GM18873 (cell line): ENCODE results near the gene ATP23.

Source experiments
- ATAC-seq: cut with Tn5 transposase; IDR thresholded peaks from one replicate; pipeline ENCODE4 v1.9.1; 2021; ENCODE audit warnings: mild to moderate bottlenecking, moderate library complexity, moderate number of reproducible peaks; ENCODE audit not compliant: unreplicated experiment, low FRiP score

ATP23 gene

DNA sequence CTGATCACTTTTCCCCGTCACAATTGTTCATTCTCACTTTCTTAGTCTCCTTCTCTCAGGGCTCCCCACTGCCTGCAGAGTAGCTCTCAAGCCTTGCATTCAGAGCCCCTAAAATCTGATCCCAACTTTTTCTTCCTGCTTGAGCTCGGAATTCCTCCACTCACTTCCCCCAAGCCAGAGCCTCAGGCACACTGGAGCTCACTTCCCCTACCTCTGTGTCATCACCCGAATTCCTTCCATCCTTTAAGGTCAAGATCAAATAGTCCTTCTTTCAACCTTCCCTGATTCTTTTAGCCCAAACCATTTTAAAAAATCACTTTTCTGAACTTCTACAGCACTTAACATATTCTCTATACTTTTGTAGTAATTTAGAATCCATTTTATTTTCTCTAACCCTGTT is 34.1 kb upstream of the ATP23 start:
- ATAC-seq = no peak

DNA sequence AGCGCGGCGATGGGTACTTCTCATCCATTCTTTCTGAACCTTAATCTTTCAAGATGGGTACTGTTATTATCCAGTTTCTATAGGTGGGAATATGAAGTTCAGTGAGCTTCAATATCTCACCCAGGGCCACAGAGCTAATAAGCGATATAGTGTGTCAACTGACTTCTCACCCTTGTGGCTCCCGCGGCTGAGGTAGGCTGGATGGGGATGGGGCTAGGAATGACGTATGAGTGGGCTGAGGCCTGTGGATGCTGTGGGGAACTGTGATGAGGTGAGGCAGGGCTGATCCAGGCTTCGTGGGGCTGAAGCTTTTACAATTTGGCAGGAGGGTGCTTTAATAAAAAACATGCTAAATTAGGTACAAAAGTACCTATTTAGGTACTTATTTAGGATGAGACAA is 32.9 kb upstream of the ATP23 start:
- no peak for ATAC-seq

DNA sequence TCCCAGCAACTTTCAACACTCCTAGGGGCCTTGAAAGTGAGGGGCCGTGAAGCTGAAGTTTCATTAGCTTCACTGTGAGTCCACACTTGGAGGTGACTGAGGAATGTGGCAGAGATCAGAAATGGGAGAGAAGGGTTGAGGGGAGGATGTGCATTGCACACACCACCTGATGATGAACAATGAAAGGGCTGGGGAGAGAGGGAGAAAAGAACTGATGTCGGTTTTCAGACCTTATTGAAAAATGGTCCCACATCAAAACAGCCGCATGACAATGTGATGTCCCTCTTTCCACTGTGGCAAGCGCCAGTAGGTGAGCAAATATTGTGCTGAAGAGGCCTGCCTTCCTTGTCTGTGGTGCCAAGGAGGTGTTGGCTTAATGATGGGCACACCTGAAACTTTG is 32.3 kb upstream of the ATP23 start:
- no peak for ATAC-seq

- ATAC-seq = no peak
Observed at GRCh38 chr12:57909611-57910010, 31.8 kb upstream of the ATP23 start.

GRCh38 chr12:57918147-57918546 is 23.2 kb upstream of the ATP23 start:
- no peak for ATAC-seq

GRCh38 chr12:57927086-57927485 is 14.3 kb upstream of the ATP23 start:
- no peak for ATAC-seq

- ATAC-seq = no peak
Observed at GRCh38 chr12:57929092-57929830, 12.1 kb upstream of the ATP23 start.

DNA sequence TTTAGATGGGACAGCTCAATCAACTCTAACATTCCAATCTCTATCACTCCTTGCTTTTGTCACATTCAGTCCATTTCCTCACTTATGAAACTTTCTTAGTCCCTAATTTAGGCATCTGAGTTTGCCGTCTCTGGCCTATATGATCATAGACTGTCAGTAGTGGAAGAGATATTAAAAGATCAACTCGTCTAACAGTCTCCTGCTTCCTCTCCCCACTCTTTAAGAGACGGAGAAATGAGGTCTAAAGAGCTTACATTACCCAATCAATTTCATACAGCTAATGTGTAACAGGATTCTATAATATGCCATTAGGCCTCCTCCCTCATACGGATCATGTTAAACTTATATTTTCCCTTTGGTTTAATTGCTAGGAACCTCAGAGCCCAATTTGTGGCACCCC is 6.5 kb upstream of the ATP23 start:
- ATAC-seq = no peak

- no peak for ATAC-seq
Observed at GRCh38 chr12:57935331-57935730, 6.0 kb upstream of the ATP23 start.

DNA sequence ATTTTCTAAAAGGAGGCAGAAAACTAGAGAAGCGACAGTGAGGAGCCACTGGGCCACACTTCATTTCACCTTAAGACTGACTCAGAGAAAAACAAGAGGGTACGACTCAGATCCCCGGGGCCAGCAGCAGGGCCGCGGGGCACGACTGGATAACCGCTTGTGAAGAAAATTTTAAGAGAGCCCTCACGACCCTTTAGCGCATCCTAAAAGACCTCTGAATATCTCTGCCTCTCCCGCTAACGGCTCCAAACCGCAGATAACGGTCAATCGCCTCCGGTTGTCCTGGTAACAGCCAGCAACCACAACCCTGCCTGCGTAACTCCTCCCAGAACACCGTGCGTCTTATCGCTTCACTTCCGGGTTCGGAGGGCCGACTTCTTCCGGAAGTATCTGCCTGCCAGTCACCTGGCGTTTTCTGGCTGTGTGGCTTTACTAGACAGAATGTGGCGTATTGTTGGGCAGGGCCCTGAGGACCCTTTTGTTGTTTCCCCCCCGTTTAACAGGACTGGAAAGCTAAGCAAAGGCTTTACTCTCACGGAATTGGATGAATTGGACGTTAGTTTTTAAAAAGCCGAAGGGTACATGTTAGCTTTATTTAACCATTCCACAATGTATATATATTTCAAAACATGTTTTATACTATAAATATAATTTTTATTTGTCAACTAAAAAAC is 5.4 kb upstream of the ATP23 start:
- ATAC-seq = peak; percentile 99

GRCh38 chr12:57936513-57936883 is 4.9 kb upstream of the ATP23 start:
- no peak for ATAC-seq

GRCh38 chr12:57939291-57939690 is 2.1 kb upstream of the ATP23 start:
- ATAC-seq = no peak

DNA sequence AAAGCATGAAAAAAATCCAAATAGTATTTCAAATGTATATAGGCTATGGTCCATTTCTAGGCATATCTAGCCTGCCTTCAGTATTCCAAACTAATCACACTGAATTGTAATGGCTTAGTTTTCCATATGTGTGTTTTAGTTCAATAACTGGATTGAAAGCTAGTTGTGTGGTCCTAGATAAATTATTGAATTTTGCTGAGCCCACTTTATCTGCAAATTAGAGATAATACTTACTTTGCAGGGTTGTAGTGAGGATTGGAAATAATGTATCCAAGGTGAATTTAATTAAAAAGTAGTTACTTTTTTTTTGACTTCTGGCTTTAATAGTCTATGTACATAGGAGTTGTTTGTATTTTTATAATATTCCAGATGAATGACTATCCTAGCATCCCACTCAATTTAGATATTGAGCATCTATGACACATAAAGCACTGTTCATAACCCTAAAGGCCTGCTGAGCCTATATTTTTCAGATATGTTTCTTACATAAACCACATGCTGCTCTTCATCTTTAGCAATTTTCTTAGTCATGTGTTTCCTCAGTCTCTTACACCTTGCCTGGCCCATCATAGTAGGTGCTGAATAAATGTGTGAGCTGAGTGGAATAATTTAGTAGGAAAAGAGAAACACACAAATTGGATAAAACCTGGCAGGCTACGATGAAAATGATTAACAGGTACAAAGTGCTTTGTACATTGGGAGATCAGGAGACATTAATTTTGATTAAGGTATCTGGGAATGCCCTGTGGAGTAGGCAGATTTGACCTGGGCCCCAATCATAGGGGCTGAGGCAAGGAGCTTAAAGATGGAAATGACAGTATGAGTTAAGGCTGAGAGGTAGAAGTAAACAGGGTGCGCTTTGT is 1.1 kb upstream of the ATP23 start:
- no peak for ATAC-seq

DNA sequence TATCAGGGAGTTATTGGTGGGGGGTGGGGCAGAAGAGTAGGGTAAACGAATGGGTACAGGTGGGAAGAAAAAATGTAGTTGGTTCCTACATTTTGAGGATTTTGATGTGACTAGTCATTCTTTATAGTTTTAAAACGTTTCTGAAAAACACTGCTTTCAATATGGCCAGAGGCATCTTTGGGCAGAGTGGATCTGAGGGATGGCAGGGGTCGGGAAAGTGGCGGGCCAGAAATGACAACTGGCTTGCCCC is 527 bp upstream of the ATP23 start:
- ATAC-seq = no peak

GRCh38 chr12:57943438-57944080 is 2.2 kb downstream of the ATP23 start:
- ATAC-seq = no peak

DNA sequence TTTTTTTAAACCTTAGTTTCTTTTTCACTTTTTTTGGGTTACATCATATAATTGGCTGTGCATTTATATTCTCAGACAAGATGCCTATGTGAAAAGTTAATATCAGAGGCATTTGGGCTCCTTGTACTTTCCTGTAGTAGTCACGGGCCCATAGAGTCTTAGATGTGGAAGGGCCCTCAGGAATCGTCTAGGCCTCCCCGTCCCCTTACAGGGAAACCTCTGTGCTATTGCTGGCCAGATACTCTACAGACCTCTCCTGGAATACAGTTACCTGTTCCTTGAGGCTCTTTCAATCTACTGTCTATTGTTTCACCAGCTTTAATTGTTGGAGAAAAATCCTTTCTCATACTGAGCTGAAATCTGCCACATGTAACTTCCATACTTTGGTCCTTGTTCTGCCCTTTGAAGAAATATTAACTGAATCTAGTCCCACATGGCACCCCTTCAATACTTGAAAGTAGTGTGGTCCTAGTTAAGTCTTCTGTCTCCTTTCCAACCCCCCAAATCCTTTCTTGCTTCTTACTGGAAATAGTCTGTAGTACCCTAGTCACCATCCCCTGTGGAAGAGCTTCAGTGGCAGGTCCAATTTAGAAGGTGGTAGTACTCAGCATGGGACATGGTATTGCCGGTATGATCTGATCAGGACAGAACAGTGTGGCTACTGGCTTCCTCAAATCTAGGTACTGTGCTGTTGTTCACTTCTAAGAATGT is 3.1 kb downstream of the ATP23 start:
- no peak for ATAC-seq

DNA sequence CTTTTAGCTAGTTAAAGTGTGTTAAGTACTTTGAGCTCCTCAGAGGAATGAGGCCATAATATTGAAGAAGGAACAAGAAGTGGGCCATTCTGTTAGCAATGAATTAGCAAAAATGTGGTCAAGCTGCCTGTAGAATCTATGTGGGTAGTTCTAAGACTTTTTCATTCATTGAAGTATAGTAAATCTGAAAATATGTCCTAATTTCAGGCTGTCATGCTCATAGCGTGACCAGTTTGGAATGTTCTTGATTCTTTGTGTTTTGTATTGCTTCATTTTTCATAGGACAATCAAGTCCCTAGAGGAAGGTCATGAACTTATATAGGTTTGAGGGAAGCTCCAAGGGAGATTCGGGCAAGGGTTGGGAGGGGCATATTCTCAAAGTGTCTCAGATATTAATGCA is 11.4 kb downstream of the ATP23 start:
- no peak for ATAC-seq

DNA sequence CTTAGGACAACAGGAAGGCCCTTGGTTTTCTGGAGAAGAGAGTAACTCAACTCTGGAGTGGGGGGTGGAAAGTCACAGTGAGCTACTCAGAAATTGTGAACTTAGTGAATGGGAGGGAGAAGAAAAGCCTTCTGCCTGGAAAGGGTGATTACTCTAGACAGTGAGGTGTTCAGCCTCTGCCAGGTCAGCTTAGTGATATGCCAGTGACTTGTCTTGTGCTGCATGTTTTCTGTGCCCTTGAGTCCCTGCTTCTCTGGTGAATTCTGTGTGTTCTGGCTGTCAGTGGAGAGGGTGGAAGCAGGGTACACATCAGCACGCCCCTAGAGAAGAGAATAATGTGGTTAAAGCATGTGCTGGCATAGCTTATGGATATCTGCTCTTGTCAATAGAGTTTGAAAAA is 13.4 kb downstream of the ATP23 start:
- ATAC-seq = no peak

DNA sequence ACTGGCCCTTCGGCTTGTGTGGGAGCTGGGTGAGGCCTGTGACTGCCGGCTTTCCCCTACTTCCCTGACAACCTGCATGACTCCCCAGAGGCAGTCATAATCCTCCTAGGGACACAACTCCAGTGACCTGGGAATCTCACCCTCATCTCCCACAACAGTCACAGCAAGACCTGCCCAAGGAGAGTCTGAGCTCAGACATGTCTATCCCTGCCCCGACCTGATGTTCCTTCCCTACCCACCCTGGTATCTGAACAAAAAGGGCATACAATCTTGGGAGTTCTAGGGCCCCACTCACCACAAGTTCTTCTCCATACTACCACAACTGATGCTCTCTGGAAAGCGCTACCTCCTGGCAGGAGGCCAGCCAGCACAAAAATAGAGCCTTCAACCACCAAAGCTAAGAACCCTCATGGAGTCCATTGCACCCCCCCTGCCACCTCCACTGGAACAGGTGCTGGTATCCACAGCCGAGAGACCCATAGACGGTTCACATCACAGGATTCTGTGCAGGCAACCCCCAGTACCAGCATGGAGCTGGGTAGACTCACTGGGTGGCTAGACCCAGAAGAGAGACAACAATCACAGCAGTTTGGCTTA is 16.8 kb downstream of the ATP23 start:
- no peak for ATAC-seq

DNA sequence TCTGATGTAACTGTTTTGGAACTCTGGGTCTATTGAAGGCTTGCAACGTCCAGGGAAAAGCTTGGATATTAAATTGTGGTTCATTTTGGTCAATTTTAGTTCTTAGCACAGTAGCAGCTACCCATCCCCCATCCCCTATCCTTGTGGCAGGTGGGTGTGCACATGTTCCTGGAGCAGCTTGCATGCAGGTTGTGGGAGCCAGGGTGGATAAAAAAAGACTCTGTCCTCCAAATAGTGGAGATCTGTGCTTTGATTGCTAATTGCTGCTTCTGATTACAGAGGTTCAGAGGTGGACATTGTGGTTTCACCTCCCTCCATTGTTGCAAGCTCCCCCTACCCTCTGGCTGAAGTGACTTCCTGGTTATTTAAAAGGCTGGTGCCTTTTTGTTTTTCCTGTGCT is 23.1 kb downstream of the ATP23 start:
- ATAC-seq = no peak
